HG03196 (cell line): Measurements from ENCODE around the gene TDRD9.

Source experiments
- ATAC-seq: cut with Tn5 transposase; IDR thresholded peaks from one replicate; pipeline ENCODE4 v1.9.1; 2021; ENCODE audit not compliant: unreplicated experiment

Gene TDRD9

GRCh38 chr14:104090071-104090748 lies 162.0 kb downstream of the TDRD9 start:
- ATAC-seq: no peak

DNA sequence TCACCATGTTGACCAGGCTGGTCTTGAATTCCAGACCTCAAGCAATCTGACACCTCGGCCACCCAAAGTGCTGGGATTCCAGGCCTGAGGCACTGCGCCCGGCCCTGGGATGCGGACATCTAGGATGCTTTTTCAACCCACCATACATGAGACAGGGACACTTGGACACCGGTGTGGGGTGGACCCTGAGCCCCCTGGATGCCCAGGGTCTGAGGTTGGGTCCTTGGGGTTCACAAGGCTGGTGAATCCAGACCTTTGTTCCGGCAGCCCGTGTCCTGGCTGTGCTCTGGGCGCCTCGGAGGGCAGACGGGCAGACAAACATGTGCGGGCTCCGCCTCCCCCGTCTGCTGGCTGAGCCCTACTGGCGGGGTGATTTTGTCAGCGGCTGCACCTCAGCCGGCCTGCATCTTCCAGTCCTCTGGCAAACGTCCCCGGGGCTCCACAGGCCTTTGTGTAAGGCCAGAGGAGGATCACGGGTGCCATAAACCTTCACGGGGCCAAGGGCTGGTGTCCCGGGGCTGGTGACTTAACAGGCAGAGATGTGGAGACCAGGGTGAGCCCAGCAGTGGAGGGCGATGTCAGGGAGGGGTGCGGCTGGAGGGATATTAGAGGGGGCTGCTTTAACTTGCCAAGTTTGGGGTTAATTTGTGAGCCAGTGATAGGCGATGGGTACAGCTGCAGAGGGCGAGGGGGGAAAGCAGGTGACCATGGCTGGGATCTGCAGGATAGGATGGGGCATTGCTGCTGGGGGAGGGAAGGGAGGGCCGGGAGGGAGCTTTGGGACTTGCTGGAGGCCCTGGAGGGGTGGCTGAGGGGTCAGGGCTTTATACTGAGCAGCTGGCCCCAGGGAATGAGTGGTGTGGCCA lies 163.0 kb downstream of the TDRD9 start:
- no peak for ATAC-seq

- ATAC-seq: no peak
Measured at GRCh38 chr14:104091927-104092771, 163.9 kb downstream of the TDRD9 start.

DNA sequence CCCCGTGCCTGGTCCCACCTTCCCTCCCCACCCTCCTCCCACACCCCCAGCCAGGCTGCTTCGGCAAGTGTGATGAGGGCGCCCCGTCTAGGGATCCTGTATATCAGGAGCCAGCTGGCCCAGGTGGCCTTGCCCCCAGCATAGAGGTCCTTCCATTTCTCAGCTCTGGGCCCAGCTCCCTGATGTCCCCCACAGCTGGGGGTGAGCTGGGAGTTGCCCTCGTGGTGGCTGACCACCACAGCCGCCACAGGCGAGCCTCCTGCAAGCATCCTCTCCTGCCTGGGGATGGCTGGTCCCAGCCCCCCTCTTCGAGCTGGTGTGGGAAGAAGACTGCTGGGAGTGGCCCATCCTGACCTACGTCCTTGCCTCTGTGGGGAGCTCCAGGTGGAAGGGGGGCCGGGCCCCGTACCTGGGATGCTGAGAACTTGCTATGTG lies 164.7 kb downstream of the TDRD9 start:
- ATAC-seq: no peak

DNA sequence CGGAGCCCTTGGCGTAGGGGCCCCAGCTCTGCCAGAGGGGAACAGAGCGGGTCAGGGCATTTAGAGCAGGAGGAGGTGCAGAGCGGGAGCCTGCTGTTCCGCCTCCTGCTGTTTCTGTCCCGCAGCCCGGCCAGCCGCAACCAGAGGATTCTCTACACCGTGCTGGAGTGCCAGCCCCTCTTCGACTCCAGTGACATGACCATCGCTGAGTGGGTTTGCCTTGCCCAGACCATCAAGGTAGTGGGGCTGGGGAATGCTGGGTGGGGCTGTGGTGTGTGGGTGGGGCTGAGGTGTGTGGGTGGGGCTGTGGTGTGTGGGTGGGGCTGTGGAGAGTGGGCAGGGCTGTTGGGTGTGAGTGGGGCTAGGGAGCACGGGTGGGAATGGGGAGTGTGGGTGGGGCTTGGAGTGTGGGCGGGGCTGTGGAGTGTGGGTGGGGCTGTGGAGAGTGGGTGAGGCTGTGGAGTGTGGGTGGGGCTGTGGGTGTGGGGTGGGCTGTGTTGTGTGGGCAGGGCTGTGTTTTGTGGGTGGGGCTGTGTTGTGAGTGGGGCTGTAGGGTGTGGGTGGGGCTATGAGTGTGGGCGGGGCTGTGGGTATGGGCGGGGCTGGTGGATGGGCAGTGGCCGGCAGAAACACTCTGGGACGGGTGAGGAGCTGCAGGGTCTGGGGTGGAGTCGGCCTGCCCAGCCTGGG lies 165.3 kb downstream of the TDRD9 start:
- no peak for ATAC-seq

DNA sequence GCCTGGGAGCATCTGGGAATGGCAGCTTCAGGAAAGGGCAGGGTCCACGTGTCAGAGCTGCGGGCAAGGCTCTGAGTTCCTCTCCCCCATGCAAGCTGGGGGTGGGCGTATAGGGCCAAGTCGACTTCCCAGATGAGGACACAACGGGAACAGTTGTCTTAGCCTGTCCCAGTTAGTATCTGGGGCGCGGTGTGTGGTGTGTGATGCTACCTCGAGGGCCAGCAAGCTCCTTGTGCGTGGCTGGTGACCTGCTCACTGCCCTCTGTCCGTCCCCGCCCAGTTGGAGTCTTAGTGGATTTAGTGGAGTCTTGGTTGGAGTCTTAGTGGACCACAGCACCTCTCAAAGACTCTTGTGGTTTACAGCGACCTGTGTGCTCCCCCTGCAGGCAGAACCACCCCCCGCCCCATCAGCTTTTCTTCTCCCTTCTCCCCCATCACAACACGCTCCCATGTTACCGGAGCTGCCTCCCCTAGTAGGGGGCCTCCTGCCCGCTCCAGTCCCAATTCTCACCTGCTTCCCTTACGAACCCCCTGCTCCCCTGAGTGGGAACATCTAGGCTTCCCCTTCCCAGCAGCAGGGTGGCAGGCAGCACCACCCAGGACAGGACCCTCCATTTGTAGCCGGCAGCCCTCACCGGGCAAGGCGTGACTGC lies 165.9 kb downstream of the TDRD9 start:
- no peak for ATAC-seq

DNA sequence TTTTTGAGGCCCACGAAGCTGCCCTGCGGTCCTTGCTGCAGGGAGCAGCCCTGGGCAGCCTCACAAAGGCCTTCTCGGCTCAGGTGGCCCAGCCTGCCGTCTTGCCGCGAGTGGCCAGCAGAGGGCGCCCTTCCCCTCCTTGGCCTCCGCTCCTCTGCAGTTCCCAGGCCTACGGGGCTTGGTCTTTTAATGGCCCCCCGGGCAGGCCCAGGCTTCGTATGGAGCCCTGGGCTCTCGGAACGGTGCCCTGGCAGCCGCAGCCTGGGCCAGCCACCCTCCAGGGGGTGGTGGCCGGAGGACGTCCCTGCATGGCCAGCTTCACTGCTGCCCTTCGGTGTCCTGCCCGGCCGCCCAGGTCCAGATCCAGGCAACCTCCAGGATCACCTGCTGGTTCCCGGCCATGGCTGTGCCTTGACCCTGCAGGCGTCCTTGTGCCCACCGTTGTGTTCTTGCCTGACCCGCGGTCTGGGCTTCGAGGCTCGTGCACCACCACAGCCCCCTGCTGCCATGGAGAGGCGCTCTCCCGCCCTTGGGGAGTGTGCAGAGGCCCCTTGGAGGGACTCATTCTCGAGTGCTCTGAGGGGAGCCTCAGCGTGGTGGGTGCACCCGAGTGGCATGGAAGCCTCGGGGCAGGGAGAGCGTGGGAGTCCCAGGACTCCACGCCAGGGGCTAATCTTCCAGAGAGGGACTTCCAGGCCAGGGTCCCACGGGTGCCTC lies 166.6 kb downstream of the TDRD9 start:
- ATAC-seq: no peak

GRCh38 chr14:104095426-104096310 lies 167.4 kb downstream of the TDRD9 start:
- ATAC-seq: no peak

- no peak for ATAC-seq
Measured at GRCh38 chr14:104096318-104096717, 168.1 kb downstream of the TDRD9 start.

DNA sequence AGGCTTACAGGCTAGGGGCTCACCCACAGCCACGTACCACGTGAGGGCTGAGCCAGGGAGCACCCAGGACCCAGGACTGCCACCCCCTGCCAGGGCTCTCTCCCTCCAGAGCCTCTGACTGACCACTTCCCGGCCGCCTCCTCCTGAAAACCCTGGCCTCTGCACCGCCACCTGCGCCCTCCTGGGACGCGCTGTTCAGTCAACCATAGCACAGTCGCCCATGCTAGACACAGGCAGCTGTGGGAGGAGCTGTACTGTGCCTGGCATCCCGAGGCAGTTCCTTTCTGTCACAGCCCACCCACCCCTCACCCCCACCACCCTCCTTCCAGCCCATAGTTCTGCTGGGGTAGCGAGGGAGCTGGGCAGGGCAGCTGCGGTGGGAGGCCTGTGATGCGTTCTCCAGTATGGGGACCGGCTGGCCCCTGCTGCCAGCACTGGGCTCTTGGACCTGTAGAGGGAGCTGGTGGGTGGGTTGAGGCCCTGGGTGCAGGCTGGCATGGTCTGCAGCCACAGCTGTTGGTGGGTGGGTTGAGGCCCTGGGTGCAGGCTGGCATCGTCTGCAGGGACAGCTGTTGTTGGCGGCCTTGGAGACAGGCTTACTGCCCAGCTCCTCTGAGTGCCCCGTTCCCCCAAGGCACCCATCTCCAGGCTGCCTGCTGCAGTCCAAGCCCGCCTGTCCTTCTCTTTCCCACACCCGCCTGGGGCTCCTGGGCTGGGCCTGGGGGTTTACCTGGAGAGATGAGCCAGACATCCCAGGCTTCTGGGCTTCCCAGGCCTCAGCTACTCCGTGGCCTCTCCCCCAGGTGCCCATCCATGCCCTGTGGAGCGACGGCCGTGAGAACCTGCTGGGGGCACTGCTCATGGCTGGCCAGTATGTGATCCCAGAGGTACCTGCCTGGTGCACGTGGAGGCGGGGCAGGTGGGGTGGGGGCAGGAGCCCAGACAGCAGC lies 168.8 kb downstream of the TDRD9 start:
- ATAC-seq: no peak

DNA sequence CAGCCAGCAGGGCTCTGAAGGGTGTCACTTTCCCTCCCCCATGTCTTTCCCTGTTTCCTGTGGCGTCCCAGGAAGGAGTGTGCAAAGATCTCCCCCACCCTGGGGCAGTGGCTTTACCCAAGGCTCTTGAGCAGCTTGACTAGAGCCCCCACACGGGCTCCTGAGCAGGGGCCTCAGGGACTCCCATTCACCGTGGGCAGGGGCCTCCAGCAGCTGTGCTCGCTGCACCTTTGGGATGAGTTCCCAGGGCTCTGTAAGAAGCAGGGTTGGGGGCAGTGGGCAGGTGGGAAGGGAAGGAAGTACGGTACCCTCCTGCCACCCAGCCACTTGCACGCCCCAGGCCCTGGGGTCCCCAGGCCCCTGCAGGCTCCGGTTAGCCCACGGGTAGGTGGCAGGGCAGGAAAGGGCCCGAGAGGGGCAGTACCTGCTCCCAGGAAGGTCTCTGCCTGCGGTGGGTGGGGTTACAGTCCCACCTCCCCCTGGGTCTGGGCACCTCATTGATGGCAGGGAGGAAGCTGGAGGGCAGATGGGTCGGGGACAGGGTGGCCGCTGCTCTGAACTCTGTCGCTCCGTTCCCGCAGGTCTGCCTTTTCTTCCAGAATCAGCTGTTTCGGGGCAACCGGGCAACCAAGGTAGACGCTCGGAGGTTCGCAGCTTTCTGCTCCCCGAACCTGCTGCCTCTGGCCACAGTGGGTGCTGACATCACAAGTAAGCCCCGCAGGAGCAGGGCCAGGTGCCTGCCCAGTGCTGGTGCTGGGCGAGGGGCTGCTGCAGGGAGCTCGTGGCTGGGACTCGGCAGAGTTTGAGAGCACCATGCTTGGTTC lies 170.2 kb downstream of the TDRD9 start:
- no peak for ATAC-seq

DNA sequence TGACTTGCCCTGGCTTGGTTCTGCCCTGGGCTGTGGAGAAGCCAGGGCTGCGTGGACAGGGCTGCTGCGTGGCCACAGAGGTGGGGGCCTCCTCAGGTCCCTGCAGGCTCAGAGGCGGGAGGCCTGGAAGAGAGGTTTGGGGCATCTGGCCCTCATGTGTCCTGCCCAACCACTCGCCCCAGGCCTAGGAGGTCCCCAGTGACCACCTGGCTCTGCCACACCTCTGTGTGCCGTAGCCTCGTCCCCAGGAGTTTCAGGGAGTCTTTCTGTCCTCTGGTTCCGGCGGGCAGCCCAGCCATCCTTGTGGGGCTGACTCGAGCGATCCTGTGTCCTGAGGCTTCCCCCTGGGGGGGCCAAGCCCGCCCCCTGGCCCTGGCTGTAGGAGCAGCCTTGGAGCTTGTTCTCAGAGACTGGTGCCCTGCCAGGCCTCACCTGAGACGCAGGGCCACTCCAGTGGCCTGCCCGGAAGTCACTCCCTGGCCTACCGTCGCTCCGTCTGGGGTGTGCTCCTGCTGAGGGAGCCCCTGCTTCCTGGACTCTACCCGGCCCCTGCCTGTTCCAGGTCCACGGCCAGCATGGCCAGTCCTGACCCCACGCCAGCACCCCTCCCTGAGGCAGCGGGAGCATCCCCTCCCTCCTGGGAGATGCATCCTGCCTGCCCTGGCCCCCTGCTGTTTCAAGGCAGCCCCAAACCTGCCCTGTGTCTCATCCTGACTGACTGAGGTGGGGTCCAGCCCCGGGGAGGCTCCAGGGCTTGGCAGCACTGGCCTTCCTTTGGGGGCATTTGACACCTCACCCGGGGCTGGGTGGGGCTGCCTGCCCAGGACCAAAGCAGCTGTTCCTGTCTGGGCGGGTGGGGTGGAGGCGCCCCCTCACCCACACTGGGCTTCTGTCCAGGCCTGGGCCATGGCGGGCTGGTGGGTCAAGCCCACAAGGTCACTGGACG lies 171.1 kb downstream of the TDRD9 start:
- no peak for ATAC-seq

- no peak for ATAC-seq
Measured at GRCh38 chr14:104100171-104101085, 172.2 kb downstream of the TDRD9 start.

- no peak for ATAC-seq
Measured at GRCh38 chr14:104101086-104101621, 172.9 kb downstream of the TDRD9 start.
